Coronary artery (tissue), 2 donors: Measurements from ENCODE around the gene CFAP68.

Source experiments
- DNase-seq: peaks from one replicate; pipeline ENCODE4 v3.0.0-alpha.2; 2017; ENCODE audit warnings: low spot score
- H3K27ac ChIP-seq, 2 donors: fragments of 200-600 bp; sonication (generic); one replicate each; pipeline ENCODE4 v1.5.1; 2016 to 2019
- H3K4me3 ChIP-seq: fragments of 200-600 bp; sonication (generic); 2 replicates; pipeline ENCODE4 v1.5.1; 2016; ENCODE audit warnings: mild to moderate bottlenecking, moderate library complexity
- TF ChIP-seq, protein P1 (sequence below): fragments of 200-600 bp; sonication (generic); IDR thresholded peaks from one replicate; pipeline ENCODE4 v1.5.1; 2019; ENCODE audit warnings: antibody characterized with exemption

The CFAP68 gene

DNA sequence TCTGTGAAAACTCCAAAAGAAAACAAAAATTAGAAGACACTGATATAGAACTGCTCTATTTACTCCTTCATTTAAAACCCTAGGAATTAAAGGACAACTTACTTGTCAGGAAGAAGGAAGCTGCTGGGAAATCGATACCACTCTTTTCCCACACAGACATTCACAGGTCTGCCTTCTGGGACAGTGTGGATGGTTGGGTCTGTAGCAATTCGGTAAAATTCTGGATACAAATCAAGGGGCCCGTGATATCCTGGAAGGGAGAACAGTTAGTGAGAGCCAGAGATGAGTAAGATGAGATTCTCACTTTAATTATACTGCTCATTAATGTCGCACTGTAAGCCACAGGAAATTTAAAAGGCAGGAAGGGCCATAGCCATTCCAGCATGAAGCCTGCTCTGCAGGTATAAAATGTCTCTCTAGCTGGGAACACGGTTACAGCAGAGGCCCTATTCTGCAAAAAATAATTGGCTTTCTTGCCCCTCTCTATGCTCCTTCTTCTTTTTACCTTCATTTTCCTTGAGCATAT lies 41.9 kb upstream of the CFAP68 start:
- TF ChIP-seq, protein P1, sequence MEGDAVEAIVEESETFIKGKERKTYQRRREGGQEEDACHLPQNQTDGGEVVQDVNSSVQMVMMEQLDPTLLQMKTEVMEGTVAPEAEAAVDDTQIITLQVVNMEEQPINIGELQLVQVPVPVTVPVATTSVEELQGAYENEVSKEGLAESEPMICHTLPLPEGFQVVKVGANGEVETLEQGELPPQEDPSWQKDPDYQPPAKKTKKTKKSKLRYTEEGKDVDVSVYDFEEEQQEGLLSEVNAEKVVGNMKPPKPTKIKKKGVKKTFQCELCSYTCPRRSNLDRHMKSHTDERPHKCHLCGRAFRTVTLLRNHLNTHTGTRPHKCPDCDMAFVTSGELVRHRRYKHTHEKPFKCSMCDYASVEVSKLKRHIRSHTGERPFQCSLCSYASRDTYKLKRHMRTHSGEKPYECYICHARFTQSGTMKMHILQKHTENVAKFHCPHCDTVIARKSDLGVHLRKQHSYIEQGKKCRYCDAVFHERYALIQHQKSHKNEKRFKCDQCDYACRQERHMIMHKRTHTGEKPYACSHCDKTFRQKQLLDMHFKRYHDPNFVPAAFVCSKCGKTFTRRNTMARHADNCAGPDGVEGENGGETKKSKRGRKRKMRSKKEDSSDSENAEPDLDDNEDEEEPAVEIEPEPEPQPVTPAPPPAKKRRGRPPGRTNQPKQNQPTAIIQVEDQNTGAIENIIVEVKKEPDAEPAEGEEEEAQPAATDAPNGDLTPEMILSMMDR, result no peak
- DNase-seq, result no peak
- Histone ChIP-seq H3K4me3 (no peak overlapping the region), H3K27ac (no peak overlapping the region)

DNA sequence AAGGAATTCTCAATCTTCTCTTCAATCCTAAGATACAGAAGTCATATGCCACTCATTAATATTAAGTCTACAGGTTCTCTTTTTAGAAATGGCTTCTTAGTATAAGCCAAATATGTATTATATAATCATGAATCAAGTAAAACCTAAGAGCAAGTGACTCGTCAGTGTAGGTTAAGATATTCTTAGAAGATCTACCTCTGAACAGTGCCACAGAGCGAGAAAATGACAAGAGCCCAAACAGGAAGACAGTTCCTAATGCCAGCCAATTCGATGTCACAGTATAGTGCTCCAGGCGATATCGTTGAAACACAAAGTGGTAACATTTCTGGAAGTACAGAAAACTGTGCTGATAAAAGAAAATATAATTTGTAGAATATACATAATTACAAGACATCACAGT lies 41.3 kb upstream of the CFAP68 start:
- no peak overlapping the region for H3K27ac ChIP-seq
- no peak for DNase-seq
- no peak overlapping the region for H3K4me3 ChIP-seq
- TF ChIP-seq, protein P1, result no peak

DNA sequence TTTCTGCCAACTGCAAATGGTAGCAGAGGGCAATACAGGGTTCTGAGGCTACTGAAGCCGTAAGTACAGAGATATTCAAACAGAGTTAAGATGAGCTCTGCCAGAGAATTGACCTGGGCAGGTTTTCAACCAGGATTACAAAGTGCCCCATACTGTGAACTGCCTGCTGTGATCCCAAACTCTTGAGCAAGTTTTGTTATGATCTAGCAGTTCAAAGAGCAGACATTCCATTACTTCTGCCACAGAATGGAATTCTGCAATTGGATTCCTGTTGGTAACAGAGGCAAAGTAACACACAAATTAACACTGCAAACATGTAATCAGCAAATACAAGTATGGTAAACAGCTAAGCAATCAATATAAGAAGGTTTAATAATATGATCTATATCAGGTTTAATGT lies 39.2 kb upstream of the CFAP68 start:
- no peak overlapping the region for H3K27ac ChIP-seq
- TF ChIP-seq, protein P1, result no peak
- no peak overlapping the region for H3K4me3 ChIP-seq
- no peak for DNase-seq

DNA sequence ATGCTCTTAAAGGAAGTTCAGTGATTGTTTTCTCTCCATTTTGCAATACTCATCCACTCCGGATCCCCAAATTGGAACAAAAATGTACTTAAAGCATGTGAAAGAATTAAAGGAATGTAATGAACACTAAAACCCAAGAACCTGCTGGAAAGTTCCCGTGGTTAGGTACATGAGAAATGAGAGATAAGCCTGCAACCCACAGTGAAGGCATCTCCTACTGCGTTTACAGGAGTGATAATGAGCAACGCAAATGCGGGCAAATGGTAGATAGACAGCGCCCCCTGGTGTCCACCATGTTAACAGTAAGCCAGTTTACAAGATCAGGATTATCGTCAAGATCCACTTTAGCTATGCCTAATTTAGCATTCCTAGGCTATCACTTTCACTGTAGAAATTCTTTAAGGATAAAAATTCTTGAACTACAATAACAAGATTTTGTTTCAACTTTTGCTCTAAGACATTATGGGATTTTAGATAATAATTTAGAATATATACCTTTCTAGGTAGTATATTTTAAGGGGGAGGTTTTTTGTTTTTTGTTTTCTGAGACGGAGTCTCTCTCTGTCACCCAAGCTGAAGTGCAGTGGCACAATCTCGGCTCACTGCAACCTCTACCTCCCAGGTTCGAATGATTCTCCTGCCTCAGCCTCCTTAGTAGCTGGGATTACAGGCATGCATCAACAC lies 37.8 kb upstream of the CFAP68 start:
- TF ChIP-seq, protein P1, result peak; percentile 75
- Histone ChIP-seq H3K4me3 (no peak overlapping the region), H3K27ac (no peak overlapping the region)
- peak; percentile 82 for DNase-seq

DNA sequence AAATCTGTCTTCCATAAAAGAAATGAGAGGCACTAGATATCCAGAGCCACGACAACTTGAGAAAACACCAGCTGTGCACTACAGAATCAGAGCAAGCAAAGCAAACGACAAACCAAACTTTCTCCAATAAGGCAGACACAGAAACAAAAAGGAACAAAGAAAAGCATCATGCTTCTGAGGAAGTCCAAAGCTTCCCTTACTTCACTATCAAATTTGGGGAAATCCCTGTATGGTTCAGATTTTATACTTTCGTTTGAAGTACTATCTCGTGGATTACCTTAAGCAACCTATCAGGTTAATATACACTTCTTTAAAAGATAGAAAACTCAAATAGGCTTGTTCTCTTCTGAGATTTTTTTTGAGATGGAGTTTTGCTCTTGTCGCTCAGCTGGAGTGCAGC lies 35.7 kb upstream of the CFAP68 start:
- no peak for DNase-seq
- Histone ChIP-seq H3K27ac (no peak overlapping the region), H3K4me3 (no peak overlapping the region)
- TF ChIP-seq, protein P1, result no peak

DNA sequence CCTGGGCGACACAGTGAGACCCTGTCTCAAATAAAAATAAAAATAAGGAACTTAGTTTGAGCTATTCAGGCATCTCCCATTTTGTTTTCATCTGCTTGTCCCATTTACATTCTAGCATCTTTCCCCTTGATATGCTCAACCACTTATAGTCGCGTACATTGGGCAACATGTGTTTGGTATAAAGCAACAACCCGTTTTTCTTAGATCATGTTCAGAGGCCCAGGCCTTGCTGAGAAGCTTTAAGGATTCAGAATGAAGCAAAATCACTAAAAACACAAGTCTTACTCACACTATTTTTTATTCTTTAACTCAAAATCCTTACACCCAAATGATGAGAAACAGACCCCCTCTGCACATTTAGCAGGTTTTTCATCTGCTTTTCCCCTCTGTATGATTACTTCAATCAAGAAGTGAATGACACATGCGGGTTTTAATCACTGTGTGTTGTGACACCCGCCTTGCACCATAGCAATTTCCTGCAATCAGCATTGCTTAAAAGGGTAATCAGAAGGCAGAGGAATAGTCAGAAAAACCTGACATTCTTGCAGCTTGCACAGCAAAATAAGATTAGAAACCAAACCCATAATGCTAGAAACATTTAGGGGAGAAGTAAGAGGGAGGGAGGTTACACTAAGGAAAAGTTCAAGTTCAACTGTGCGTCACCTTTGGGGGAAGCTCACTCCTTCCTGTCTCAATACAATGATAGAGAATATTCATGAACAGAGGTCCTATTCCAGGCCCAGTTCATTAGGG lies 33.9 kb upstream of the CFAP68 start:
- no peak overlapping the region for H3K27ac ChIP-seq
- DNase-seq, result no peak
- TF ChIP-seq, protein P1, result no peak
- no peak overlapping the region for H3K4me3 ChIP-seq

DNA sequence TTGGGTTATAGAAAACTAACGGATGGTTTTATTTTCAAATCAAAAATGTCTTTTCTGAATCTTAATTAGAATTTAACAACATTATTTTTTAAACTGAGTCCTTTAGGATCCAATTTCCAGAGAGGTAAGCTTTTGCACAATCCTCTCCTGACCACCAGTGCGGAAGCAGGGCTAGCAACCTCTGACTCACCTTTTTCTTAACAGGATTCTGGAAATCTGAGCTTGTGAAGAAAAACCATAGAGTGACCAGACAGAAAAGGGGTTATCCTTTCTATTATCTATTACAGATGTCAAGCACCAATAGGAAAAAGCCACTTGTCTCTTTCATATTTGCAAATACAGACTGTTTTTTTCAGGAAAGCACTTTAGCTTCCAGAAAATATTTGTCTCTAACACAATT lies 33.3 kb upstream of the CFAP68 start:
- DNase-seq, result no peak
- Histone ChIP-seq H3K27ac (no peak overlapping the region), H3K4me3 (no peak overlapping the region)
- TF ChIP-seq, protein P1, result no peak
